Liver (tissue), 9 donors: Measurements from ENCODE around the gene CDON. TPM values are rescaled to one million over a fixed set of nuclear protein-coding genes. Genes with fewer than 3 reads are reported as not detected.

ENCODE experiments used
- DNase-seq: peaks from one replicate; pipeline ENCODE4 v3.0.0-alpha.2; 2017; ENCODE audit warnings: low spot score
- H3K27ac ChIP-seq, 2 donors: one replicate each; pipeline ENCODE4 v1.7.0; 2013; ENCODE audit warnings: inconsistent platforms in 2 of 2, low read length in 2 of 2, control low read depth in 1 of 2, low read depth in 1 of 2, mild to moderate bottlenecking in 1 of 2
- H3K27me3 ChIP-seq, 4 donors: one replicate each; pipeline versions ENCODE4 v1.6.1 to v1.7.0; 2013; ENCODE audit warnings: low read length in 3 of 4, inconsistent platforms in 1 of 4, mild to moderate bottlenecking in 1 of 4, moderate library complexity in 1 of 4; ENCODE audit not compliant: control insufficient read depth in 4 of 4, insufficient read depth in 4 of 4
- H3K36me3 ChIP-seq, 4 donors: one replicate each; pipeline versions ENCODE4 v1.6.1 to v1.7.0; 2013; ENCODE audit warnings: low read length in 3 of 4, mild to moderate bottlenecking in 3 of 4, low read depth in 1 of 4, moderate library complexity in 1 of 4; ENCODE audit not compliant: control insufficient read depth in 4 of 4, insufficient read depth in 3 of 4
- H3K4me1 ChIP-seq, 4 donors: one replicate each; pipeline versions ENCODE4 v1.6.1 to v1.7.0; 2013; ENCODE audit warnings: low read length in 3 of 4, mild to moderate bottlenecking in 3 of 4, moderate library complexity in 1 of 4; ENCODE audit not compliant: control insufficient read depth in 4 of 4, insufficient read depth in 4 of 4
- H3K4me3 ChIP-seq, 3 donors: one replicate each; pipeline versions ENCODE4 v1.6.1 to v1.7.0; 2013; ENCODE audit warnings: low read length in 3 of 3, control low read depth in 1 of 3, low read depth in 1 of 3, mild to moderate bottlenecking in 1 of 3
- H3K9ac ChIP-seq, 2 donors: one replicate each; pipeline ENCODE4 v1.7.0; 2013; ENCODE audit warnings: low read length in 2 of 2, mild to moderate bottlenecking in 2 of 2, moderate library complexity in 2 of 2, control low read depth in 1 of 2, low read depth in 1 of 2
- H3K9me3 ChIP-seq, 4 donors: one replicate each; pipeline versions ENCODE4 v1.6.1 to v1.7.0; 2013; ENCODE audit warnings: low read length in 3 of 4; ENCODE audit not compliant: control insufficient read depth in 4 of 4
- ATF3 ChIP-seq: IDR thresholded peaks from 2 replicates; pipeline ENCODE4 v1.6.1; 2016; ENCODE audit warnings: antibody characterized with exemption
- EGR1 ChIP-seq, 2 donors: IDR thresholded peaks; 2 replicates each; pipeline ENCODE4 v1.6.1; 2016 to 2018; ENCODE audit warnings: antibody characterized with exemption in 2 of 2, low read depth in 2 of 2
- FOXA1 ChIP-seq: IDR thresholded peaks from 2 replicates; pipeline ENCODE4 v1.6.1; 2016; ENCODE audit warnings: antibody characterized with exemption
- GABPA ChIP-seq, 2 donors: IDR thresholded peaks in 1 of 2; conservative IDR thresholded peaks in 1 of 2; 2 replicates each; pipeline ENCODE4 v1.6.1; 2016; ENCODE audit warnings: antibody characterized with exemption in 2 of 2, mild to moderate bottlenecking in 1 of 2, moderate library complexity in 1 of 2
- HNF4A ChIP-seq, 2 donors: conservative IDR thresholded peaks; 2 replicates each; pipeline ENCODE4 v1.6.1; 2016; ENCODE audit warnings: antibody characterized with exemption in 2 of 2, mild to moderate bottlenecking in 2 of 2
- HNF4G ChIP-seq: IDR thresholded peaks from 2 replicates; pipeline ENCODE4 v1.6.1; 2016; ENCODE audit warnings: antibody characterized with exemption
- JUND ChIP-seq, 2 donors: IDR thresholded peaks; 2 replicates each; pipeline ENCODE4 v1.6.1; 2016; ENCODE audit warnings: antibody characterized with exemption in 2 of 2
- MAX ChIP-seq: IDR thresholded peaks from 2 replicates; pipeline ENCODE4 v1.6.1; 2016; ENCODE audit warnings: antibody characterized with exemption
- NR2F2 ChIP-seq: IDR thresholded peaks from 2 replicates; pipeline ENCODE4 v1.6.1; 2016; ENCODE audit warnings: antibody characterized with exemption
- RAD21 ChIP-seq, 2 donors: IDR thresholded peaks; 2 replicates each; pipeline ENCODE4 v1.6.1; 2016; ENCODE audit warnings: antibody characterized with exemption in 2 of 2, mild to moderate bottlenecking in 2 of 2
- REST ChIP-seq: IDR thresholded peaks from 2 replicates; pipeline ENCODE4 v1.6.1; 2016; ENCODE audit warnings: antibody characterized with exemption, mild to moderate bottlenecking
- RXRA ChIP-seq, 2 donors: IDR thresholded peaks; 2 replicates each; pipeline ENCODE4 v1.6.1; 2017 to 2018; ENCODE audit warnings: antibody characterized with exemption in 2 of 2, mild to moderate bottlenecking in 1 of 2
- SP1 ChIP-seq: IDR thresholded peaks from 2 replicates; pipeline ENCODE4 v1.6.1; 2018; ENCODE audit warnings: antibody characterized with exemption, mild to moderate bottlenecking
- TAF1 ChIP-seq: conservative IDR thresholded peaks from 2 replicates; pipeline ENCODE4 v1.6.1; 2016; ENCODE audit warnings: antibody characterized with exemption, mild to moderate bottlenecking
- YY1 ChIP-seq: IDR thresholded peaks from 2 replicates; pipeline ENCODE4 v1.6.1; 2016; ENCODE audit warnings: antibody characterized with exemption, mild to moderate bottlenecking
- WGBS: extraction: QIAGEN DNeasy Blood & Tissue Kit; methylation state at CpG from one replicate; pipeline ENCODE4 v1.1.7; 2013; 5-methylcytosine and 5-hydroxymethylcytosine counted together
- polyA plus RNA-seq, 2 donors: library from polyadenylated mRNA; stranded (reverse) in 1 of 2; unstranded in 1 of 2; fragments of 200-250 nt in 1 of 2; fragments of >200 nt in 1 of 2; fragmentation: Nextera tagmentation in 1 of 2; extraction: Ambion mirVana in 1 of 2; gene quantifications; one replicate each; pipeline versions ENCODE4 v1.2.1 to v1.2.3, GENCODE V29; 2013 to 2015
- total RNA-seq, 2 donors: library from RNA; depleted of rRNA; stranded (reverse); fragments of >200 nt; gene quantifications; one replicate each; pipeline ENCODE4 v1.2.3, GENCODE V29; 2014
- TF ChIP-seq, protein P1 (sequence below): IDR thresholded peaks from 2 replicates; pipeline ENCODE4 v1.6.1; 2016; ENCODE audit warnings: antibody characterized with exemption
- TF ChIP-seq, protein P2 (sequence below): fragments of 150-350 bp; IDR thresholded peaks from 2 replicates; pipeline ENCODE4 v1.5.1; 2017; ENCODE audit warnings: improper control_type of control experiment, low read depth, low read length; ENCODE audit not compliant: missing input control
- donor health status: healthy.
- donor health status: healthy.
- donor health status: healthy.
- donor health status: healthy.
- donor health status: healthy.

Gene CDON
- total and polyA plus RNA-seq, 4 donors: 0.69 to 7.4 (median 3.9) TPM

DNA sequence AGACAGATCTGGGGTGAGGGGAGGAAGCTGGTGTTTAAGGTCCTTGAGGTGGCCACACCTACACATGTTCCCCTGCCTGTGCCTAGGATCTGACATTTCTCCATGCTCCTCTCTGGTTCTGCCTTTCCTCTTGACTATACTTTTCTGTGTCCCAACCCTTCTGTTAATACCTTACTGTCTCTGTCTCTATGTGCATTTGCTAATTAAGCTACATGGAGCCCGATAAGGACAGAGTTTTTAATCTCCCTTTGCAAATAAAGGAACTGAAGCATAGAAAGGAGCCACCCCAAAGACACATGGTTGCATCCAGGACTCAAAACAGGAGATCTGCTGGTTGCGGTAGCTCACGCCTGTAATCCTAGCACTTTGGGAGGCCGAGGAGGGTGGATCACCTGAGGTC, 33.1 kb upstream of the CDON start:
- peaks cover 0 to 6% (median 3%) of the 10 kb centered on the region in 4 donors for H3K4me1 ChIP-seq
- no peaks in the 10 kb centered on the region for H3K36me3 ChIP-seq
- H3K27me3 ChIP-seq: no peaks in the 10 kb centered on the region
- no peak for TF ChIP-seq FOXA1
- no peak for TF ChIP-seq HNF4A (conservative IDR thresholded peaks at IDR 0.05)
- no peak for TF ChIP-seq TAF1
- no peak for TF ChIP-seq RXRA (IDR thresholded peaks at IDR 0.05)
- no peak for TF ChIP-seq YY1
- no peak for TF ChIP-seq ATF3
- no peak for TF ChIP-seq GABPA (IDR thresholded peaks at IDR 0.05 in 1 of 2, conservative IDR thresholded peaks at IDR 0.05 in 1 of 2)
- no peak for TF ChIP-seq SP1
- TF ChIP-seq, protein P1, sequence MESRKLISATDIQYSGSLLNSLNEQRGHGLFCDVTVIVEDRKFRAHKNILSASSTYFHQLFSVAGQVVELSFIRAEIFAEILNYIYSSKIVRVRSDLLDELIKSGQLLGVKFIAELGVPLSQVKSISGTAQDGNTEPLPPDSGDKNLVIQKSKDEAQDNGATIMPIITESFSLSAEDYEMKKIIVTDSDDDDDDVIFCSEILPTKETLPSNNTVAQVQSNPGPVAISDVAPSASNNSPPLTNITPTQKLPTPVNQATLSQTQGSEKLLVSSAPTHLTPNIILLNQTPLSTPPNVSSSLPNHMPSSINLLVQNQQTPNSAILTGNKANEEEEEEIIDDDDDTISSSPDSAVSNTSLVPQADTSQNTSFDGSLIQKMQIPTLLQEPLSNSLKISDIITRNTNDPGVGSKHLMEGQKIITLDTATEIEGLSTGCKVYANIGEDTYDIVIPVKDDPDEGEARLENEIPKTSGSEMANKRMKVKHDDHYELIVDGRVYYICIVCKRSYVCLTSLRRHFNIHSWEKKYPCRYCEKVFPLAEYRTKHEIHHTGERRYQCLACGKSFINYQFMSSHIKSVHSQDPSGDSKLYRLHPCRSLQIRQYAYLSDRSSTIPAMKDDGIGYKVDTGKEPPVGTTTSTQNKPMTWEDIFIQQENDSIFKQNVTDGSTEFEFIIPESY: no peak
- TF ChIP-seq REST: no peak
- no peak for TF ChIP-seq HNF4G
- TF ChIP-seq EGR1 (IDR thresholded peaks at IDR 0.05; ENCODE audit: low read depth in 2 of 2): no peak
- TF ChIP-seq, protein P2, sequence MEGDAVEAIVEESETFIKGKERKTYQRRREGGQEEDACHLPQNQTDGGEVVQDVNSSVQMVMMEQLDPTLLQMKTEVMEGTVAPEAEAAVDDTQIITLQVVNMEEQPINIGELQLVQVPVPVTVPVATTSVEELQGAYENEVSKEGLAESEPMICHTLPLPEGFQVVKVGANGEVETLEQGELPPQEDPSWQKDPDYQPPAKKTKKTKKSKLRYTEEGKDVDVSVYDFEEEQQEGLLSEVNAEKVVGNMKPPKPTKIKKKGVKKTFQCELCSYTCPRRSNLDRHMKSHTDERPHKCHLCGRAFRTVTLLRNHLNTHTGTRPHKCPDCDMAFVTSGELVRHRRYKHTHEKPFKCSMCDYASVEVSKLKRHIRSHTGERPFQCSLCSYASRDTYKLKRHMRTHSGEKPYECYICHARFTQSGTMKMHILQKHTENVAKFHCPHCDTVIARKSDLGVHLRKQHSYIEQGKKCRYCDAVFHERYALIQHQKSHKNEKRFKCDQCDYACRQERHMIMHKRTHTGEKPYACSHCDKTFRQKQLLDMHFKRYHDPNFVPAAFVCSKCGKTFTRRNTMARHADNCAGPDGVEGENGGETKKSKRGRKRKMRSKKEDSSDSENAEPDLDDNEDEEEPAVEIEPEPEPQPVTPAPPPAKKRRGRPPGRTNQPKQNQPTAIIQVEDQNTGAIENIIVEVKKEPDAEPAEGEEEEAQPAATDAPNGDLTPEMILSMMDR: no peak
- no peak for TF ChIP-seq NR2F2
- TF ChIP-seq JUND (IDR thresholded peaks at IDR 0.05): no peak
- TF ChIP-seq MAX: no peak
- no peak for TF ChIP-seq RAD21 (IDR thresholded peaks at IDR 0.05)
- no peak overlapping the region for H3K27ac ChIP-seq
- no peak overlapping the region for H3K4me3 ChIP-seq
- no peak for DNase-seq
- no peak overlapping the region for H3K9ac ChIP-seq
- no peaks in the 10 kb centered on the region for H3K9me3 ChIP-seq
- 91% methylated on average over 4 of the region's 4 CpGs for WGBS

- Histone ChIP-seq H3K9ac (no peak overlapping the region), H3K27ac (peak overlapping the region in 1 of 2 donors; percentile 56), H3K36me3 (no peaks in the 10 kb centered on the region), H3K9me3 (no peaks in the 10 kb centered on the region), H3K27me3 (no peaks in the 10 kb centered on the region), H3K4me1 (peaks cover 4 to 21% (median 16%) of the 10 kb centered on the region in 4 donors), H3K4me3 (no peak overlapping the region)
- DNase-seq: no peak
- 94% methylated on average over 5 of the region's 5 CpGs for WGBS
- TF ChIP-seq GABPA (IDR thresholded peaks at IDR 0.05 in 1 of 2, conservative IDR thresholded peaks at IDR 0.05 in 1 of 2) (no peak), RXRA (IDR thresholded peaks at IDR 0.05) (no peak), MAX (no peak), HNF4A (conservative IDR thresholded peaks at IDR 0.05) (no peak), RAD21 (IDR thresholded peaks at IDR 0.05) (no peak), NR2F2 (no peak), TAF1 (no peak), ATF3 (no peak), HNF4G (no peak), SP1 (no peak)
- TF ChIP-seq, protein P1: no peak
- TF ChIP-seq, protein P2: no peak
Measured at GRCh38 chr11:126090452-126090851, 27.8 kb upstream of the CDON start.
